Left ventricle myocardium inferior (tissue), 1 donor: ENCODE results near the gene GSTT4. TPM values are rescaled to one million over a fixed set of nuclear protein-coding genes. Genes with fewer than 3 reads are reported as not detected.

Experiments
- DNase-seq: peaks from one replicate; pipeline ENCODE4 v3.0.0-alpha.2; 2020
- H3K27ac ChIP-seq: fragments of 200-600 bp; replicated peaks from 2 replicates; pipeline ENCODE4 v1.8.0; 2021
- H3K27me3 ChIP-seq: fragments of 200-600 bp; 2 replicates; pipeline ENCODE4 v1.8.0; 2021; ENCODE audit warnings: low read depth
- H3K36me3 ChIP-seq: fragments of 200-600 bp; 2 replicates; pipeline ENCODE4 v1.8.0; 2021
- H3K4me1 ChIP-seq: fragments of 200-600 bp; 2 replicates; pipeline ENCODE4 v1.8.0; 2021
- H3K4me3 ChIP-seq: fragments of 200-600 bp; 2 replicates; pipeline ENCODE4 v1.8.0; 2021; ENCODE audit warnings: mild to moderate bottlenecking, moderate library complexity
- H3K9me3 ChIP-seq: fragments of 200-600 bp; replicated peaks from 2 replicates; pipeline ENCODE4 v1.8.0; 2021
- CTCF ChIP-seq: fragments of 200-600 bp; IDR thresholded peaks from 2 replicates; pipeline ENCODE4 v1.8.0; 2021; ENCODE audit warnings: antibody characterized with exemption, mild to moderate bottlenecking, borderline replicate concordance
- intact Hi-C: fragments of 100-400 bp; cut with micrococcal nuclease; formaldehyde crosslinking; loops from one replicate; pipeline ENCODE4 v1.11.0; 2022
- total RNA-seq: library from RNA; stranded (reverse); fragmentation: NEBNext Ultra II Directional; extraction: Animal tissue kit (Norgen Biotek cat#: 25700); gene quantifications from one replicate; pipeline ENCODE4 v1.2.1, GENCODE V29; 2021
- donor health status: DM: no; HTN: yes; CAD: no; lungs with severe emphysema.

GSTT4 gene
- total RNA-seq, 1 donor from 2014 or later = not detected

- H3K4me3 ChIP-seq = no peak overlapping the region
- intact Hi-C loops = no loop called here
- H3K4me1 ChIP-seq = peaks cover 19% of the 10 kb centered on the region
- H3K36me3 ChIP-seq = peaks cover 4% of the 10 kb centered on the region
- peaks cover 10% of the 10 kb centered on the region for H3K9me3 ChIP-seq
- H3K27ac ChIP-seq = no peak overlapping the region
- no peak for DNase-seq
- no peak for TF ChIP-seq CTCF
- no peaks in the 10 kb centered on the region for H3K27me3 ChIP-seq
These were observed 20.8 kb upstream of the GSTT4 start for GRCh38 chr22:24026056-24026455.

GRCh38 chr22:24025475-24025874, 20.2 kb upstream of the GSTT4 start:
- peaks cover 4% of the 10 kb centered on the region for H3K36me3 ChIP-seq
- DNase-seq = no peak
- no peaks in the 10 kb centered on the region for H3K27me3 ChIP-seq
- intact Hi-C loops = no loop called here
- no peak for TF ChIP-seq CTCF
- peaks cover 10% of the 10 kb centered on the region for H3K9me3 ChIP-seq
- H3K27ac ChIP-seq = no peak overlapping the region
- H3K4me3 ChIP-seq = no peak overlapping the region
- peaks cover 15% of the 10 kb centered on the region for H3K4me1 ChIP-seq

- H3K27me3 ChIP-seq = no peaks in the 10 kb centered on the region
- TF ChIP-seq CTCF = no peak
- no peak overlapping the region for H3K4me3 ChIP-seq
- no peak for DNase-seq
- intact Hi-C loops = no loop called here
- no peak overlapping the region for H3K27ac ChIP-seq
- H3K36me3 ChIP-seq = peaks cover 4% of the 10 kb centered on the region
- H3K4me1 ChIP-seq = peaks cover 14% of the 10 kb centered on the region
- peaks cover 10% of the 10 kb centered on the region for H3K9me3 ChIP-seq
These were observed 19.1 kb upstream of the GSTT4 start for GRCh38 chr22:24024354-24024753.

GRCh38 chr22:24023204-24023789, 18.0 kb upstream of the GSTT4 start:
- DNase-seq = no peak
- no peaks in the 10 kb centered on the region for H3K27me3 ChIP-seq
- peaks cover 4% of the 10 kb centered on the region for H3K36me3 ChIP-seq
- no peak overlapping the region for H3K4me3 ChIP-seq
- H3K9me3 ChIP-seq = peaks cover 10% of the 10 kb centered on the region
- intact Hi-C loops = no loop called here
- no peak overlapping the region for H3K27ac ChIP-seq
- peaks cover 13% of the 10 kb centered on the region for H3K4me1 ChIP-seq
- no peak for TF ChIP-seq CTCF

- Histone ChIP-seq H3K27ac (no peak overlapping the region), H3K4me3 (no peak overlapping the region), H3K9me3 (peaks cover 14% of the 10 kb centered on the region), H3K36me3 (peaks cover 10% of the 10 kb centered on the region), H3K27me3 (no peaks in the 10 kb centered on the region), H3K4me1 (peaks cover 3% of the 10 kb centered on the region)
- DNase-seq = no peak
- intact Hi-C loops = no loop called here
- no peak for TF ChIP-seq CTCF
These were observed 16.1 kb upstream of the GSTT4 start for GRCh38 chr22:24021304-24021703.
